Caco-2 (cell line): ENCODE measurements around the gene PLXDC2. TPM values are rescaled to one million over a fixed set of nuclear protein-coding genes. Genes with fewer than 3 reads are reported as not detected.

Experiments
- BruUV-seq: library from RNA; stranded (reverse); fragments of 400-500 nt; replicated peaks from 2 replicates; lab custom pipeline; 2021; lab: Mats Ljungman, UMichigan
- CTCF ChIA-PET: fragments of 300-600 bp; sonication (Branson Sonifier 250); formaldehyde crosslinking; loops from one replicate; lab custom pipeline; 2022; ENCODE audit warnings: antibody characterized with exemption; lab: Charles Lee
- POLR2A ChIA-PET: fragments of 300-600 bp; sonication (Branson Sonifier 250); formaldehyde crosslinking; loops from one replicate; lab custom pipeline; 2022; ENCODE audit warnings: antibody characterized with exemption; lab: Charles Lee
- DNase-seq, 2 experiments: peaks; one replicate each; pipeline versions ENCODE4 v3.0.0 to v3.0.0-alpha.2; 2020 to 2022
- H3K27me3 ChIP-seq: replicated peaks from 2 replicates; pipeline ENCODE4 v1.6.0; 2011; ENCODE audit warnings: low read length; ENCODE audit not compliant: control insufficient read depth, insufficient read depth
- H3K36me3 ChIP-seq: 2 replicates; pipeline ENCODE4 v1.5.1; 2011; ENCODE audit warnings: low read length; ENCODE audit not compliant: control insufficient read depth, insufficient read depth
- H3K4me1 ChIP-seq: fragments of 250-450 bp; sonication (Bioruptor Pico); 2 replicates; pipeline ENCODE4 v1.5.1; 2020; ENCODE audit warnings: mild to moderate bottlenecking
- H3K4me3 ChIP-seq: 2 replicates; pipeline ENCODE4 v1.5.1; 2011; ENCODE audit warnings: low read depth, mild to moderate bottlenecking, control low read depth, low read length
- H3K9me3 ChIP-seq: fragments of 250-450 bp; sonication (Bioruptor Pico); 2 replicates; pipeline ENCODE4 v1.5.1; 2020; ENCODE audit warnings: mild to moderate bottlenecking, moderate library complexity
- H3K27ac Mint-ChIP-seq: one replicate; pipeline ENCODE4 v1.8.0; 2022; ENCODE audit warnings: mixed read lengths; ENCODE audit not compliant: unreplicated experiment
- H3K27me3 Mint-ChIP-seq: one replicate; pipeline ENCODE4 v1.8.0; 2022; ENCODE audit warnings: mixed read lengths; ENCODE audit not compliant: insufficient read depth, unreplicated experiment
- H3K36me3 Mint-ChIP-seq: one replicate; pipeline ENCODE4 v1.8.0; 2022; ENCODE audit warnings: mild to moderate bottlenecking, mixed read lengths; ENCODE audit not compliant: insufficient read depth, unreplicated experiment
- H3K4me1 Mint-ChIP-seq: one replicate; pipeline ENCODE4 v1.8.0; 2022; ENCODE audit warnings: low read depth, mixed read lengths; ENCODE audit not compliant: unreplicated experiment
- H3K4me3 Mint-ChIP-seq: one replicate; pipeline ENCODE4 v1.8.0; 2022; ENCODE audit warnings: mild to moderate bottlenecking, moderate library complexity, mixed read lengths; ENCODE audit not compliant: unreplicated experiment
- H3K9me3 Mint-ChIP-seq: one replicate; pipeline ENCODE4 v1.8.0; 2022; ENCODE audit warnings: mixed read lengths; ENCODE audit not compliant: unreplicated experiment
- CTCF ChIP-seq, 2 experiments: fragments of 200-600 bp in 1 of 2; IDR thresholded peaks; 1 replicate in 1 of 2; 2 replicates in 1 of 2; pipeline versions ENCODE4 v1.5.1 to v1.8.0; 2011 to 2022; ENCODE audit warnings: antibody characterized with exemption in 1 of 2, control low read depth in 1 of 2, inconsistent platforms in 1 of 2, low read depth in 1 of 2, low read length in 1 of 2, mild to moderate bottlenecking in 1 of 2, moderate library complexity in 1 of 2; ENCODE audit not compliant: insufficient read depth in 1 of 2, severe bottlenecking in 1 of 2, unreplicated experiment in 1 of 2
- intact Hi-C: fragments of 100-400 bp; cut with micrococcal nuclease; formaldehyde crosslinking; loops from one replicate; pipeline ENCODE4 v1.10.0; 2022; ENCODE audit not compliant: unreplicated experiment
- total RNA-seq: library from RNA; stranded (reverse); gene quantifications from 2 replicates; pipeline ENCODE4 v1.2.3, GENCODE V29; 2022

PLXDC2 gene
- total RNA-seq, 1 experiment from 2014 or later: 0.54 TPM

DNA sequence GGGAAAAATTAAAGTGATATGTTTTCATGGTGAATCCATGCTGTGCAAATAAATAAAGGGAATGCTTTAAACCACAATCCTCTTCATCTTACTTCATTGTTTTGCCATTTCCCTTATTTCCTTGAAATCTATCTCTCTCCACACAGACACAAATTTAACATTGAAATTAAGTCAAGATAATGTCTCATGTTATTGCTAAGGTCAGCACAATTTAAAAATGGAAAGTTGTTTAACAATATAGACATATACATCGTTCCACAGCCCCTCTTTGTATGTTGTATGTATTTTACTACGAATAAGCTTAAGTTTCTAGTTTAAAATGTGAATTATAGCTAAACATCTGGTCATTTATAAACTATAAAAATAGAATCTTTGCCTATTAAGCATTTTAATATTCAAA, 256.9 kb downstream of the PLXDC2 start:
- POLR2A ChIA-PET: no interaction called here
- intact Hi-C loops: no loop called here

GRCh38 chr10:20075713-20076112, 259.5 kb downstream of the PLXDC2 start:
- Mint-ChIP-seq H3K4me1 (no peaks in the 10 kb centered on the region), H3K4me3 (no peak overlapping the region), H3K36me3 (no peaks in the 10 kb centered on the region), H3K27me3 (no peaks in the 10 kb centered on the region), H3K9me3 (no peaks in the 10 kb centered on the region), H3K27ac (no peak overlapping the region)
- no TSS peak for BruUV-seq
- intact Hi-C loops: no loop called here
- H3K9me3 ChIP-seq: no peaks in the 10 kb centered on the region
- no peaks in the 10 kb centered on the region for H3K4me1 ChIP-seq
- ChIA-PET POLR2A (no interaction called here), CTCF (no interaction called here)
- no peak overlapping the region for H3K4me3 ChIP-seq
- no peak for TF ChIP-seq CTCF (IDR thresholded peaks at IDR 0.05; ENCODE audit: insufficient read depth in 1 of 2, low read depth in 1 of 2, low read length in 1 of 2, severe bottlenecking in 1 of 2, unreplicated experiment in 1 of 2)
- no peaks in the 10 kb centered on the region for H3K36me3 ChIP-seq
- no peaks in the 10 kb centered on the region for H3K27me3 ChIP-seq
- DNase-seq: no peak

More for the DNA sequence above, 256.9 kb downstream of the PLXDC2 start:
- H3K9me3 ChIP-seq: no peaks in the 10 kb centered on the region
- CTCF ChIA-PET: no interaction called here
- Mint-ChIP-seq H3K4me1 (no peaks in the 10 kb centered on the region), H3K4me3 (no peak overlapping the region), H3K9me3 (no peaks in the 10 kb centered on the region), H3K27ac (no peak overlapping the region), H3K36me3 (no peaks in the 10 kb centered on the region), H3K27me3 (no peaks in the 10 kb centered on the region)
- no peaks in the 10 kb centered on the region for H3K27me3 ChIP-seq
- no peaks in the 10 kb centered on the region for H3K36me3 ChIP-seq
- H3K4me1 ChIP-seq: no peaks in the 10 kb centered on the region
- DNase-seq: no peak
- no peak for TF ChIP-seq CTCF (IDR thresholded peaks at IDR 0.05; ENCODE audit: insufficient read depth in 1 of 2, low read depth in 1 of 2, low read length in 1 of 2, severe bottlenecking in 1 of 2, unreplicated experiment in 1 of 2)
- BruUV-seq: no TSS peak
- no peak overlapping the region for H3K4me3 ChIP-seq

DNA sequence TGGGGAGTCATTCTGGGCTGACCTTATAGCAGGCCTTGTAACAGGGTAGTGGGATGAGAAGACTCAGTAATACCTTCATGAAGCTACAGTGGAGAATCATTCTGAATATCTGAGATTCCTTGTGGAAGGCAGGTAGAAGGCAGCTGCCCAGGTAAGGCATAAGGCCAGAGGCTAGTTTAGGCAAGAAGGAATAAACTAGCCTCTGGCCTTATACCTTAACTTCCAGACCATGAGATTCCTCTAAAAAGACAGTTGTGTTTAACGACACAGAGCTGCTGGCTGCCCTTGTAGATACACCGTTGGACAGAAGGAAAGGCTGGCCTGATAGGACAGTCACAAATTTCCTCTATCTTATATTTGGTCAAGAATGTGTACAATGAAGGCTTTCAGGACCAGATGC, 268.2 kb downstream of the PLXDC2 start:
- no TSS peak for BruUV-seq
- H3K4me3 Mint-ChIP-seq: no peak overlapping the region
- ChIA-PET CTCF (no interaction called here), POLR2A (no interaction called here)
- no peaks in the 10 kb centered on the region for H3K4me1 Mint-ChIP-seq
- no peak overlapping the region for H3K4me3 ChIP-seq
- H3K9me3 Mint-ChIP-seq: no peaks in the 10 kb centered on the region
- no peaks in the 10 kb centered on the region for H3K27me3 Mint-ChIP-seq
- no peaks in the 10 kb centered on the region for H3K9me3 ChIP-seq
- H3K27me3 ChIP-seq: no peaks in the 10 kb centered on the region
- H3K4me1 ChIP-seq: no peaks in the 10 kb centered on the region
- no peak for DNase-seq
- no peaks in the 10 kb centered on the region for H3K36me3 ChIP-seq
- no peak overlapping the region for H3K27ac Mint-ChIP-seq
- intact Hi-C loops: no loop called here
- no peak for TF ChIP-seq CTCF (IDR thresholded peaks at IDR 0.05; ENCODE audit: insufficient read depth in 1 of 2, low read depth in 1 of 2, low read length in 1 of 2, severe bottlenecking in 1 of 2, unreplicated experiment in 1 of 2)
- H3K36me3 Mint-ChIP-seq: no peaks in the 10 kb centered on the region
